Sigmoid colon (tissue), 4 donors: ENCODE results near the gene TATDN3.

ENCODE experiments used
- CTCF ChIP-seq, 4 experiments: fragments of 450-650 bp in 3 of 4; fragments of 200-600 bp in 1 of 4; IDR thresholded peaks; one replicate each; pipeline ENCODE4 v1.5.1; 2016 to 2019; ENCODE audit warnings: antibody characterized with exemption in 4 of 4, mild to moderate bottlenecking in 3 of 4, moderate library complexity in 2 of 4
- POLR2AphosphoS5 ChIP-seq, 4 donors: sonication (generic); formaldehyde crosslinking; IDR thresholded peaks; one replicate each; pipeline ENCODE4 v1.6.1; 2017; ENCODE audit warnings: antibody characterized with exemption in 4 of 4

GRCh38 chr1:212791261-212791675 lies 426 bp upstream of the TATDN3 start:
- TF ChIP-seq CTCF (IDR thresholded peaks at IDR 0.05) (no peak), POLR2AphosphoS5 (IDR thresholded peaks at IDR 0.05) (no peak)
